ENCODE data around the gene BEST3. TPM values are rescaled to one million over a fixed set of nuclear protein-coding genes. Genes with fewer than 3 reads are reported as not detected.
"Not testable (repeated sequence)": the region's sequence is repeated elsewhere in the genome, so short reads cannot be mapped to it uniquely, and the experiment has no call there.

The BEST3 gene
- total RNA-seq, 1 donor from 2014 or later = not detected

DNA sequence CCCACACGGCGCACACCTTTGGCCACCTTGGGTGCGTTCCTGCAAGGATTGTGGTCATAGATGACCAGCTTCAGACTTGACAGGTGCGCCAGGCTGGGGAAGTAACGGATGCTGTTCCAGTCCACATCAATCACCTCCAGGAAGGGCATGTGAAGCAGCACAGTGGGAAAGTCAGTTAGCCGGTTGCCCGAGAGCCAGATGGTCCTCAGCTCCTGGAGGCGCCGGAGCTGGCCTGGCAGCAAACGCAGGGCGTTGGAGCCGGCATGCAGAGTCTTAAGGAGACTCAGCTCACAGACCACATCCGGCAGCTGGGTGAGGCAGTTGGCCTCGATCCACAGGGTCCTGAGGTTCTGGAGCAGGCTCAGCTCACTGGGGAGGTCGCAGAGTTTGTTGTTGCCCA, 89.0 kb downstream of the BEST3 start:
- ATAC-seq = peak; percentile 12
- Histone ChIP-seq H3K27ac (no peak overlapping the region), H3K4me3 (no peak overlapping the region), H3K27me3 (no peaks in the 10 kb centered on the region), H3K9me3 (no peaks in the 10 kb centered on the region), H3K36me3 (no peaks in the 10 kb centered on the region), H3K4me1 (no peaks in the 10 kb centered on the region)
- DNase-seq = no peak
- no peak for TF ChIP-seq CTCF (IDR thresholded peaks at IDR 0.05)
- intact Hi-C loops (cut with DNase I) = no loop called here

DNA sequence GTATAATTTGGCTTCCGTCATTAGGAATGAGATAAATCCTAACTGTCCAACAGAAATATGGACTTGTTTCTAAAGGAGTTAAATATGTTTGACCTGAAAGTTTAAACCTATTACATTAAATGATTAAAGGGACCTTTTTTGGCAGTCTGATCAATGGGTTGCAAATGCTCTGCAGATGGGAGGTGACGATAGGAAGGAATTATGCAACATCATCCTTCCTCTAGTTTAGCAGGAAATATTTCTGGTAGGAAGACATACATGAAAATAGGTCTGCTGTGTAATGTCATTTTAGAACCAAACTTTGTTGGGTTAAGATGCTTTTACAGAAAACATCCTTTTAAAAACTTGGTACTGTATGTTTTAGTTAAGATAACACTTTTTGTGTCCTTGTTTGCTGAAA, 91.0 kb downstream of the BEST3 start:
- intact Hi-C loops (cut with DNase I) = no loop called here
- no peaks in the 10 kb centered on the region for H3K4me1 ChIP-seq

DNA sequence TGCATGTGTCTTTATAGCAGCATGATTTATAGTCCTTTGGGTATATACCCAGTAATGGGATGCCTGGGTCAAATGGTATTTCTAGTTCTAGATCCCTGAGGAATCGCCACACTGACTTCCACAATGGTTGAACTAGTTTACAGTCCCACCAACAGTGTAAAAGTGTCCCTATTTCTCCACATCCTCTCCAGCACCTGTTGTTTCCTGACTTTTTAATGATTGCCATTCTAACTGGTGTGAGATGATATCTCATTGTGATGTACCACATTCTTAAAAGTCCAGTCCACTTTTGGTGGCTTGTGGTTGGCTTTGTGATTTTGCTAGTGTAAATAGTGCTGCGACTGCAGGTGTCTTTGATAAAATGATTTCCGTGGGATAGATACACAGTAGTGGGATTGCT, 94.8 kb downstream of the BEST3 start:
- DNase-seq; ATAC-seq; H3K27me3 ChIP-seq; intact Hi-C loops (cut with DNase I); H3K4me1 ChIP-seq; H3K9me3 ChIP-seq; H3K4me3 ChIP-seq; H3K27ac ChIP-seq: not testable (repeated sequence)
- H3K36me3 ChIP-seq = peaks cover 42% of the 10 kb centered on the region

More for the DNA sequence above, 91.0 kb downstream of the BEST3 start:
- no peak for TF ChIP-seq CTCF (IDR thresholded peaks at IDR 0.05)
- no peak overlapping the region for H3K27ac ChIP-seq
- no peak overlapping the region for H3K4me3 ChIP-seq
- no peaks in the 10 kb centered on the region for H3K27me3 ChIP-seq
- no peak for DNase-seq
- H3K36me3 ChIP-seq = peaks cover 4% of the 10 kb centered on the region
- ATAC-seq = no peak
- no peaks in the 10 kb centered on the region for H3K9me3 ChIP-seq

Other genes starting within 250 kb of the BEST3 start
- gene FRS2, start 228.9 kb downstream of the BEST3 start, total RNA-seq = 31.0 TPM
- 90.8 TPM for gene CCT2, start 113.8 kb downstream of the BEST3 start, total RNA-seq
- not detected for gene LRRC10, start 88.4 kb downstream of the BEST3 start, total RNA-seq
- 29.6 TPM for gene RAB3IP, start 39.6 kb upstream of the BEST3 start, total RNA-seq
- not detected for gene MYRFL, start 125.9 kb upstream of the BEST3 start, total RNA-seq

Measured in upper lobe of right lung (tissue), 1 donor.